ENCODE measurements around the gene TMEM151A.
"Not testable (repeated sequence)": the region's sequence is repeated elsewhere in the genome, so short reads cannot be mapped to it uniquely, and the experiment has no call there.

Gene TMEM151A

DNA sequence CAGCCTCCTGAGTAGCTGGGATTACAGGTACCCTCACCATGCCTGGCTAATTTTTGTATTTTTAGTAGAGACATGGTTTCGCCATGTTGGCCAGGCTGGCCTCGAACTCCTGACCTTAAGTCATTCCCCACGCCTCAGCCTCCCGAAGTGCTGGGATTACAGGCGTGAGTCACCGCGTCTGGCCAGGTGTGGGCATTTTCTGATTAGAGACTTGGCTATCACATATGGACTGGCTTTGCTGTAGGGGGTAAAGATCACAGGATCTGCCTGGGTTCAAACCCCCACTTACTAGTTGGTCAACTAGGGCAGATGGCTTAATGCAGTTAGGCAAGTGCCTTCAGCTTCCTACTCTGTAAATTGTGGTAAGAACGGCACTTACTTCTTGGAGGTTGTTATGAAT is 18.6 kb downstream of the TMEM151A start:
- no peak for DNase-seq

DNA sequence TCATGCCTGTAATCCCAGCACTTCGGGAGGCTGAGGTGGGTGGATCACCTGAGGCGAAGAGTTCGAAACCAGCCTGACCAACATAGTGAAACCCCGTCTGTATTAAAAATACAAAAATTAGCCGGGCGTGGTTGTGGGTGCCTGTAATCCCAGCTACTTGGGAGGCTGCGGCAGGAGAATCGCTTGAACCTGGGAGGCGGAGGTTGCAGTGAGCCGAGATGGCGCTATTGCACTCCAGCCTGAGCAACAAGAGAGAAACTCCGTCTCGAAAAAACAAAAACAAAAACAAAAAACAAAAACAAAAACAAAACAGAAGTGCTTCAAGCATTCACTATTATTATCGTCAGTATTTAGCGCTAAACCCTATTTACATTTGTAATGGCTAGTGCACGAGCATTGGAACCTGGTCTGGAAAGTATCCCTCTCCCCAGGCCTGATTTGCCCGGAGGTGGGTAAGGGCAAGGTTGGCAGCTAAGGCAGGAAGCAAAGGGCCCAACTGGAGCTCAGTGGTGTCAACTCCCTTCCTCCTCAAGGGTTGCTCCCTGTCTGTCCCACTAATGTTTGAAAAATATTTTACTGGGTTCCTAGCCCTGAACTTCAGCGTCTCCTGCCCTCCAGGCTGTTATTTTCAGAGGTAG is 19.2 kb downstream of the TMEM151A start:
- not testable (repeated sequence) for DNase-seq

DNA sequence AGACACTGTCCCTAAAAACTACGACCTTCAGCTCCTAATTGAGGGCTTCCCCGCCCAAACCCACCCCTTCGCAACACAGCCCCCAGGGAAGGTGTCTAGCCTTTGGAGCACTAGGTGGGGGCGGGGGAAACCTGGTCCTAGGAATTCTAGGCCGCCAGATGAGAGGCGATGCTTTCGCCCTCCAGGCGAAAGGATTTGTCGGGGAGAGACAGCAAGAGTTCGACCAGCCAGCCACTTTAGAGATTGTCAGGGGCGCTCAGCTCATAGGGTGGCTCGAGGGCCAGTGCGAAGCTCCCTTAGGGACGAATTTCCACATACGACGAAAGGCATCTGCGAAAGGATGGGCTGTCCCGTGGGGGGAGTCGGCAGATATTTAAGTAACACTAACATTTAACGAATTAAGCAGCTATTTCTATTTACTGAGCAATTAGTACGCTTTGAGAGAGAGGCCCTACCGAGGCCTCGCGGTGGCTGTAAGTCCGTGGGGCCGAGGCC is 19.8 kb downstream of the TMEM151A start:
- DNase-seq: no peak

DNA sequence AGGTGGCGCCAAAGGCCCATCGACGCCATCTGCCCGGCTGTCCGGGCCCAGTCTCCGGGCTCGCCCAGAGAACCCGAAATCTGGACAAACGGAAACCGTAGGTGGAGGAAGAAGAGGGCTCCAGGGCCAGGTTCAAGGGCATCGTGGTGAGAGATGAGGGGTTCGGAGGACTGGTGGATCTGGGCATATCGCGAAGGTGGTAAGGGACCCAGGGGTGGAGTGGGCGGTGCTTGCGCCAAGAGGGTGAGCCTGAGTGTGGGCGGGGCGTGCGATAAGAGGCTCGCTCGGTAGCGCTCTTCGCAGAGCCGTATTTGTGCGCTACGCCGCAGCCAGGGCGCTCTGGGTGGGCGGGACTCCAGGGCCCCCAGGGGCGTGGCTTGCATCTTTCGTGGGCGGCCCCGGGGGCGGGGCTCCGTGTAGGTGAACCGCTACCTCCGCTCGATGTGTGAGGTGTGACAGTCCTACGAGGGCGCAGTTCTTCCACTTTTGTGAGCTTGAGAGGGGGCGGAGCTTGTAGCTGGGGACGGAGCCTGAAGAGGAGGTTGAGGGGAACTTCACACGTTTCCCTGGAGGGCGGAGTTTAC is 20.4 kb downstream of the TMEM151A start:
- peak; percentile 85 to 88 for DNase-seq

DNA sequence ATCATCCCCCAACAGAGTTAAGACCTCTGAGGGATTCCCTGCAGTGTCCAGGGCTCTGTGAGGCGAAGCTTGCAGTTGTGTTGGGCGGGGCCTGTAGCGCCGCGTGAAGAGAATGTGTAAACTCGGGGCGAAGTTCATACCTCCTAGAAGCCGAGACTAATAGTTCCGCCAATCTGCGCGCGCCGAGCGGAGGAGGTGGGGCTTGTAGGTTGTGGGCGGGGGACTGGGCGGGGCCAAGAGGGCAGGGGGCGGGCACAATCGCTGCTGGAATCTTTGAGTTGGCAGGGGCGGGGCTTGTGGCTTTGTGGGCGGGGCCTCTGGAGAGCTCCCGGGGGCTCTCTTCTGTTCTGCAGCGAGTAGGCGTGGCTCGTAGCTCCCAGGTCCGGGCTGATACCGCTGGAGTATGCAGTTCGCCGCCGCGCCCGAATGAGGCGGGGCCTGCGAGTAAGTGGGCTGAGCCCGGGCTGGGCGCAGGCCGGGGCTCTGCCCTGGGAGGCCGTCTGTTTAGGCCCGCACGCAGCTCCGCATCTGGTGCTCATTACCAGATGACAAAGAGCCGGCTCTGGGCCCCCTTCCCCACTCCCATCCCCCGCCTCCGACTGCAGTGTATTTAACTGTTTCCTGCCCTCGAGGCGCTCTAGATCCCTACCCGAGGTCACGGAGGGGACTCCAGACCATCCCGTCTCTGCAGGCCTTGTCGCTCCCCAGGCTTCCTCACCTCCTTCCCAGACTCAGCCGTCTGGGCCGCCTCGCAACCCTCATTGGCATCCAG is 21.0 kb downstream of the TMEM151A start:
- peak; percentile 92 to 93 for DNase-seq

DNA sequence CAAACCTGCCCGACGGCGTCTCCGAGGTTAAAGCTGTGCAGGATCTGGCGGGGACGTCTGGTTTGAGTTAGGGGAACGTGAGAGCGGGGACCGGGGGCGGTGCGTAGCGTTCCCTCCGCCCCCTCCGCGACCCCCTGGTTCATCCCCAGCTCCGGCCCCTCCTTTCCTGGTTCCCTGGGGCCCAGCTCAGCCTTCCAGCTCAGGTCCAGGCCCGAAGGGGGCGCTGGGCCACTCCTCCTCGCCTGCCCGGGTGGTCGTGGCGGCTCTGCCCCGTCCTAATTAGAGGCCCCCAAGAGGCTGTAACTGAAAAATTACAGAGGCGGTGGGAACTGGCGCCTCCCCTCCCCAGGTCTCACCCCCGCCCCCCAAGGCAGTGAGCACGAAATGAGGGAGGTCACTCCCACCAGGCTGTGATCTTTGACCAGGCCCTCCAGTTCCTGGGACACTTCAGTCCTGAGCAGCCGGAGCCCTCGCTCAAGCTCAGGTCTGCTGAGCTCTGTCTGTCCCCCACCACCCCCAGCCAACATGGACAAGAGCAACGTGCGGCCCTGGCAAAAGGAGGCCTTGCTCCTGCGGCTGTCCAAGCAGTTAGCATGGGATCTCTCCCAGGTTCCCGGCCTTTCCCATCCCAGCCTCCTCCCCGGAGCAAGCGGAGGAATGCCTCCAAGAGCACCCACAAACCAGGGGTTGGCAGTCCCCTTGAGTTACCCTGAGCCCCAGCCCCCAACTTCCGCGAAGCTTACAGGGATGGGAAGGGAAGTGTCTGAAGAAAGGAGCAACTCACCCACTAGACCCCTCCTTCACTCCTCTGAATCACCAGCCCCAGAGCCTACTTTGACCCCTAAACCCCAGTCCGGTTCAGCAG is 21.9 kb downstream of the TMEM151A start:
- no peak for DNase-seq

DNA sequence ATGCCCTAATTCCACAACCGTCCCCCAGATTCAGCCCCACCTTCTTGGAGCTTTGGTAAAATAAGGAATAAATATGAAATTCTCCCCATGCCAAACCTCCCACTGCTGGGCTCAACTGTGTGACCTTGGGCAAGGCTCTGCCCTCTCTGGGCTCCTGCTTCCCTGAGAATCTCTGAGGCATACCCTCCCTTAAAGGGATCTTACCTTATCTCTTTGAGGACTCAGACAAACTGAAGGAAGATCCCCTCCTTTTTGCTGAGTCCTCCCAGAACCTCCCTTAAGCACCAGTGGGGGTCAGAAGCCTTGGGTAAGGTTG is 22.4 kb downstream of the TMEM151A start:
- DNase-seq: no peak

DNA sequence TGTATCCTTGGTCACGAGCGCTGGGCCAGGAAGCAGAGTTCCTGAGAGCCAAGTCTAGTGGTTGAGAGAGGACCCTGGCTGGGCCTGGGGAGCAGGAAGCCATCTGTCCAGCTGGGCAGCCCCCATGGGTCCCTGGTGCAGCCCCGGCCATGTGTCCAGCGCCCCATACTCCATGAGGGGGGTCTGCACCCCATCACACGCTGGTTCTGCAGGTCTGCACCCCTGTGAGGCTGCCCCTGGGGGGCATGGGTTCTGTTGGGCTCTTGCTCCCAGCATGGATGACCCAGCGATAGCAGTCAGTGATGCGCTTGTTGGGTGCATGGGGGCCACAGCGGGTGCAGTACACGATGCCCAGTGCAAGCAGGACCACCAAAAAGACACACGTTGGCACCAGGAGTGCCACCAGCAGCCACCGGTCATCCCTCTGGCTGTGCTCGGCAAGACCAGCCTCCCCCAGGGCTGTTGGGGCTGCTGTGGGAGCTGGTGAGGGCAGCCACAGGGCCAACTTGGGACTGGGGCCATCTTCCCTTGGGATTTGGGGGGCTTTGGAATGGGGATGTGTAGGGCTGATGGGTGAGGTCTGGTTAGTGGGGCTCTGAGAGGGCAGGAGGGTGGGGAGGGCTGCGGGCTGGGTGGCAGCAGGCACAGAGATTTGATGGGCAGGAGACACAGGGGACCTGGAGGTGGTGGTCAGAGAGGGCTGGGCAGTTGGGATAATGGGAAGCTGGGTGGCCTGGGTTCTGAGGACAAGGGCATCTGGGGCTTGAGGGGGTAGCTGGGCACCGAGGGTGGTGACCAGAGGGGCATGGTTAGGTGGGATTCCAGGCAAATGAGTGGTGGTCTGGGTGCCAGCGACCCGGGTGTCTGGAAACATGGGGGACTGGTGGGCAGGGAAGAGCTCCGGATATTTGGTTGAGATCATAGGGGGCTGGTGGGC is 23.1 kb downstream of the TMEM151A start:
- no peak for DNase-seq

DNA sequence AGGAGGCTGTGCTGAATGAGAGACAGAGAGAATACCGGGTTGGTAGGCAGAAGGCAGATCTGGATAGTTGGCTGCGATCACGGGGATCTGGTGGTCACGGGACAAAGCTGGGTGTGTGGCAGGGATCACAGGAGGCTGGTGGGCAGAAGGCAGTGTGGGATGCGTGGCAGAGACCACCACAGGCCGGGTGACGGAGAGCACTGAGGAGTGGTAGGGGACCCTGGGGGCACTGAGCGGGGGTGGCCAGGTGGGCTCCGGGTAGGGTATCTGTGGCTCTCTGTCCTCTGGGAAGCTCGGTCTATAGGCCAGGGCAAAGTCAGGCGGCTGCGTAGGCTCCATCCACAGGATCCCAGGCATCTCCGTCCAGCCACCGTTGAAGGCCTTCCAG is 23.8 kb downstream of the TMEM151A start:
- no peak for DNase-seq

DNA sequence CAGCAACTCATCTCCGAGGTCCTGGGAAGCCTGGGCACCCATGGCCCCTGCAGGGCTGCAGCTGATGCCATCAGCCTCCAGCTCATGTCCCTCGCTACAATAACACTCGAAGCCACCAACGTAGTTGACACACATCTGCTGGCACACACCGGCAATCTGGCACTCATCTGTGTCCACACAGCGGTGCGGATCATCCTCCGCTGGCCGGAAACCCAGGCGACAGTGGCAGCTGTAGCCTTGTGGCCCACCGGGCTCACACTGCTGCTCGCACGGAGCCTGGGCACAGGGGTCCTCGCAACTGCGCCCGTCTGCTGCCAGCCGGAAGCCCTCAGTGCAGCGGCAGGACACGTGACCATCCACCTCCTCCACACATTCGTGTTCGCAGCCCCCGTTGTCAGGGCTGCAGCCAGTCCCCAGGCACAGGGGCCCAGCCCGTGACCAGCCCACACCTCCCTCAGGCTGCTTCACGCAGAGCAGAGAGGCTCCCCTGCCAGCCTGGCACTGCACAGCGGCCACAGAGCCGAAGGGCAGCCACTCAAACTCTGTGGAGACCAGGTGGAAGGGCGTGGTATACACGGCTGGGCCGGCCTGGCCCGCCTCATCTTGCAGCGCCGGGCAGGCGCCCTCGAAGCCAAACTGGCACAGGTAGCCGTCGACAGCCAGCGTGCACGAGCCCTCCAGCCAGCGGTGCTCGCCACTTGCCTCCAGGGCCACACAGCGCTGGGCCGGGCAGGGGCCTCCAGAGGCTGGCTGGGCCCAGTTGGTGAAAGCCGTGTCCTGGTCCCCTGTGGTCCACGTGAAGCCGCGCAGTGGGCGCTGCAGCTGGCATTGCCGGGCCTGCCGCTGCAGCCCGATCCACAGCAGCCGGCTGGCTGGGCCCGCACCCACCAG is 24.5 kb downstream of the TMEM151A start:
- DNase-seq: no peak

DNA sequence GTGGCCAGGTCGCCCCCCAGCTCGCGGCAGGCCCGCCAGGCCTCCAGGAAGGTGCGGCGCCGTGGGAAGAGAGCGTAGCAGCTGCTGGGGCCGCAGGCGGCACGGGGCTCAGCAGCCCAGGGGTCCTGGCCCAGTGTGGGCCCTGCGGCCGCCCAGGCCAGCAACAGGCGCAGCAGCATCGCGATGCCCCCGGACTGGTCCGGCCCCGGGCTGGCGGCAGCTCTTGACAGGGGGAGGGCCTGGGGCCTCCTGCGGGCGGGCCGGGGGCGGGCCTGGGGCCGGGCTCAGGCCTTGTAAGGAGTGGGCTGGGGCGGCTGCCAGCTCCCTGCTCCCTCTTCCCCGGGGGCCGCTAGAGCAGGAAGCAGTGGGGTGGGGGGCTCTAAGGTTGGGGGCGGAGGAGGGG is 25.2 kb downstream of the TMEM151A start, which contains the start of gene CD248:
Gene CD248 (minus strand): TSS at position 196 of the 403 bp plus-strand sequence. CDS start 17 bp downstream, at position 179.
- no peak for DNase-seq

DNA sequence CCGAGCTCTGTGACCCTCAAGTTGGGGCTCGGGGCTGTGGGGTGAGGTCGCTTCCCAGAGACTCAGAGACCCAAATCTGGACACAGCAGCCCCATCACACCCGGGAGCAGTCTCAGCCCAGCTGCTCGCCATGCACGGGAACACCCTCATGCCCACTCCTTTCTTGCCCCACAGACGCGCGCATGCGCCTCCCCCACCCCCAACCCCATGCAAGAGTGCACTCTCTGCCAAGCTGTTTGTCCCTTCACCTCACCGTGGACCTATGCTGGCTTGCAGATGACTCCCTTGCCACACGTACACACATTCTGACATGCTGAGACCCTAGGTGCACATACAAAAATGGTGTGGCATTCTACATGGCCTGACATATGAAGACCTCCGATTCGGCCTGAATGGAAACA is 25.6 kb downstream of the TMEM151A start:
- DNase-seq: no peak

DNA sequence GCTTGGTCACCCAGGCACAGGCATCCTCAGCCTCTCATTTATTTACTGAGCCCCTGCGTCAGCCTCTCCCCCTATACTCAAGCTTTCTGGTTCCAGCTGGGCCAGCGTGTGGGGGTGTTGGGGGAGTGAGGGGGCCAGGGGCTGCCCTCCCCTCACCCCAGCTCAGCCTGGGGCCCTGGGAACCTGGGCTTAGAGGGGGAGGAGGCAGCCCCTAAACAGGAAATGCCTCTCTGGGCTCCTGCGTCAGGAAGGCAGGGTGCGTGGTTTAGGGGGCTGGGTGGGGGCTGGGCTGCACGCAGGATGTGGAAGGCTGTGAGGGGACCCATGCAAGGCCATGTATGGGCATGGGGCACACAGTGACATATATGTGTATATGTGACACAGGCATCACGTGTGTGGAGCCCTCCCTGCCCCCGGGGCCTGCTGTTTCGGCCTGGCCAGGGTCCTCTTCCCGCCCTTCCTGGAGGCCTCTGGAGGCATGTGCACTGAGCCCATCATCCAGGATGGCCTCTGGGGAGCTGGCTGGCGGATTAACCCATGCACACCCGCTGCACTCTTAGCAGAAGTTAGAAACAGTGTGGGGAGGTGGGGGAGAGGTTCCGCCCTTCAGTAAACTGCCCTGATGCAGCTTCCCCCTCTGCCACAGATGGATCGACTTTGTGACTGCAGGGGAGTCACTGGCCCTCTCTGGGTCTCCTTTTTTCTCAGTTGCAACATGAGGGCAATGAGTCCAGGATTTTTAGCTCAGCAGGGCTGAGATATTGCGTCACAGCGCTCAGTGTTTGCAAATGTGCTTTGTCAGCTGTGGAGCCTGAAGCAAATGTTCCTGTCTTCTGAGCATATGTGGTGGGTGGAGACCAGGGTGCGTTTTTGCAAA is 26.3 kb downstream of the TMEM151A start:
- DNase-seq: no peak

DNA sequence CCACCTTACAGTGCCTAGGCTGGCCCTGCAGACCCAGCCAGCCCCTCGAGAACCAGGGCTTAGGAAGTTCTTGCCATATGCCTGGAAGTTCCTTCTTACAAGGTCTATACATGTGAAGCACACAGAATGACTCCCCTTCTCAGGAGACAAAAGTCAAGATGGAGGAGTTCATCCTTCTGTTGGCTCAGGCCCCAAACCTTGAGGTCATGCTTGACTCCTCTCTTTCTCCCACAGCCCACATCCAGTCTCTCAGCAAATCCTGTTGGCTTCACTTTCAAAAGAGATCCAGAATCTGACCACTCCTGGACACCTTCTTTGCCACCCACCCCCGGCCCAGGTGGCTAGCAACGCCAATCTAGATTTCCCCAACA is 26.9 kb downstream of the TMEM151A start:
- no peak for DNase-seq

DNA sequence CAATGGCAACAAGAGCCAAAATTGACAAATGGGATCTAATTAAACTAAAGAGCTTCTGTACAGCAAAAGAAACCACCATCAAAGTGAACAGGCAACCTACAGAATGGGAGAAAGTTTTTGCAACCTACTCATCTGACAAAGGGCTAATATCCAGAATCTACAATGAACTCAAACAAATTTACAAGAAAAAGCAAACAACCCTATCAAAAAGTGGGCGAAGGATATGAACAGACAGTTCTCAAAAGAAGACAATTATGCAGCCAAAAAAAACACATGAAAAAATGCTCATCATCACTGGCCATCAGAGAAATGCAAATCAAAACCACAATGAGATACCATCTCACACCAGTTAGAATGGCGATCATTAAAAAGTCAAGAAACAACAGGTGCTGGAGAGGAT is 28.6 kb downstream of the TMEM151A start:
- not testable (repeated sequence) for DNase-seq

DNA sequence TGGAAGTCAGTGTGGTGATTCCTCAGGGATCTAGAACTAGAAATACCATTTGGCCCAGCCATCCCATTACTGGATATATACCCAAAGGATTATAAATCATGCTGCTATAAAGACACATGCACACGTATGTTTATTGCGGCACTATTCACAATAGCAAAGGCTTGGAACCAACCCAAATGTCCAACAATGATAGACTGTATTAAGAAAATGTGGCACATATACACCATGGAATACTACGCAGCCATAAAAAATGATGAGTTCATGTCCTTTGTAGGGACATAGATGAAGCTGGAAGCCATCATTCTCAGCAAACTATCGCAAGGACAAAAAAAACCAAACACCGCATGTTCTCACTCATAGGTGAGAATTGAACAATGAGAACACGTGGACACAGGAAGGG is 29.1 kb downstream of the TMEM151A start:
- DNase-seq: not testable (repeated sequence)

DNA sequence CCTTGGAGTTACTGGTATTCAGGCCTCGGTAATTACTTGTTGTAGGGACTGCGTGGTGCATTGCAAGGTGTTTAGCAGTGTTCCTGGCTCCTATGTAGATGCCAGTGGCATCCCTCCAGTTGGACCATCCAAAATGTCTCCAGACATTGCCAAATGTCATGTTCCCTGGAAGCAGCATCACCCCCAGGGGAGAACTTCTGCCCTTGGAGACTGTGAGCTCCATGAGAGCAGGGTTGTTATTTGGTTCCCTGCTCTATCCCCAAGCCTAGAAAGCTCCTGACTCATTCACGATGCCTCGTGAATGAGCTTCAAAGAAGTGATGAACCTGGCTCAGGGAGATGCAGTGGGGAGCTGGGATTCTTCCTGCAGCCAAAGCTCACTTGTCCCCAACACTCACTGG is 29.9 kb downstream of the TMEM151A start:
- DNase-seq: no peak

DNA sequence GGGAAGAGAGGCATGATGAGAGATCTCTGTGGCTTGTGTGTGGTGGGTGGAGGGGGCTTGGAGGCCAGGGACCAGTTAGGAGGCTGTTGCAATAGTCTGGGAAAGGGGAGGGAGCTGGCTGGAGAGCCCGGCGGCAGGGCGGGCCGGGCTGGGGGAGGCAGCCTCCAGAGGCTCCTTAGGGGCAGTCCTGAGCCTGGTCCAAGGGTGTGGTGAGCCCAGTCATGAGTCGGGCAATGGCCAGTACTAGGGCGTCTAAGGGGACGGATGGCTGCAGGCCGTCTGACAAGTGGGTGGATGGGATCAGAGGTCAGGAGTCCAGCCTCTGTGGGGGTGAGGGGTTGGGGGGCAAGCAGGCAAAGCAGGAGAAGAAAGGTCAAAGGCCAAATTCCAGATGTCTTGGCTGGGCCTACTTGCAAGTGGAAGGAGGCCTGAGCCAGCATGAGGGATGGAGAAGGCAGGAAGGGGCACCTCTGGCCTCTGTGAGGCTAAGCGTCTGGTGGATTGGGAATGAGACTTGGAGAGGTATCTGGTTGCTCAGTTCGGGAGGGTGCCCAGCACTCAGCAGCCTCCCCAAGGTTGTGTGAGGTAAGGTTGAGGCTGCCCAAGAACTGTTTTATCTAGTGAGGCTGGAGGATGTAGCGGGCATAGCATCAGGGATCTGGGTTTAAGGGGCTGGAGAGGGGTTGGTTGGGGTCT is 31.2 kb downstream of the TMEM151A start:
- DNase-seq: no peak

DNA sequence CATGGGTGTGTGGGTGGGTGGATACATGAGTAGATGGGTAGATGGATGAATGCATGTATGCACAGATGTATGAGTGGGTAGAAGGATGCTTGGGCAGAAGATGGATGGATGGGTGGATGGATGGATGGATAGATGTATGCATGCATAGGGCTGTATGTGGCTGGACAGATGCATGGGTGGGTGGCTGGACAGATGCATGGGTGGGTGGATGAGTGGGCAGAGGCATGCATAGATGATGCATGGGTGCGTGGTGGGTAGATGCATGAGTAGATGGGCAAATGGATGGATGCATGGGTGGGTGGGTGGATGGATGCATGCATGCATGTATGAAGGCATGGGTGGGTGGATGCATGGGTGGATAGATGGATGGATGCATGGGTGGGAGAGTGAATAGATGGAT is 32.0 kb downstream of the TMEM151A start:
- no peak for DNase-seq

Data from activated CD4-positive, alpha-beta T cell treated with anti-CD3 and anti-CD28 coated beads, Interleukin-2, amount 50 U/mL, for 48 hours (primary cell).